Forelimb muscle (tissue), 1 donor: ENCODE data around the gene ORC3. TPM values are rescaled to one million over a fixed set of nuclear protein-coding genes. Genes with fewer than 3 reads are reported as not detected.

Experiments
- polyA plus RNA-seq: library from polyadenylated mRNA; unstranded; fragments of 120-200 nt; gene quantifications from one replicate; pipeline ENCODE4 v1.2.1, GENCODE V29; 2013; ENCODE audit not compliant: insufficient read length

The ORC3 gene
- polyA plus RNA-seq, 1 donor, result 23.3 TPM

Other genes starting within 250 kb of the ORC3 start
- gene C6orf163, start 245.3 kb upstream of the ORC3 start, polyA plus RNA-seq, result 2.2 TPM
- gene CFAP206, start 182.2 kb upstream of the ORC3 start, polyA plus RNA-seq, result 0.27 TPM
- gene SLC35A1, start 117.2 kb upstream of the ORC3 start, polyA plus RNA-seq, result 17.4 TPM
- 39.9 TPM for gene RARS2, start 148 bp upstream of the ORC3 start, polyA plus RNA-seq
- 36.8 TPM for gene AKIRIN2, start 112.1 kb downstream of the ORC3 start, polyA plus RNA-seq